GM18502 (cell line): Measurements from ENCODE around the gene COL5A1.

Source experiments
- ATAC-seq: cut with Tn5 transposase; IDR thresholded peaks from one replicate; pipeline ENCODE4 v1.9.1; 2021; ENCODE audit warnings: mild to moderate bottlenecking; ENCODE audit not compliant: unreplicated experiment, poor library complexity

COL5A1 gene

GRCh38 chr9:134826336-134827285 lies 185.0 kb downstream of the COL5A1 start:
- no peak for ATAC-seq

- ATAC-seq = no peak
These were observed 186.0 kb downstream of the COL5A1 start for GRCh38 chr9:134827559-134827958.

- ATAC-seq = no peak
These were observed 186.4 kb downstream of the COL5A1 start for GRCh38 chr9:134827993-134828392.

- ATAC-seq = no peak
These were observed 187.3 kb downstream of the COL5A1 start for GRCh38 chr9:134828892-134829291.

- no peak for ATAC-seq
These were observed 187.8 kb downstream of the COL5A1 start for GRCh38 chr9:134829356-134829937.

- no peak for ATAC-seq
These were observed 188.5 kb downstream of the COL5A1 start for GRCh38 chr9:134830126-134830525.

- no peak for ATAC-seq
These were observed 189.5 kb downstream of the COL5A1 start for GRCh38 chr9:134830926-134831720.

GRCh38 chr9:134832471-134832870 lies 190.9 kb downstream of the COL5A1 start:
- ATAC-seq = no peak

- ATAC-seq = no peak
These were observed 191.8 kb downstream of the COL5A1 start for GRCh38 chr9:134833294-134833880.

GRCh38 chr9:134834217-134834956 lies 192.8 kb downstream of the COL5A1 start:
- ATAC-seq = no peak

- ATAC-seq = no peak
These were observed 193.4 kb downstream of the COL5A1 start for GRCh38 chr9:134834957-134835419.

- no peak for ATAC-seq
These were observed 193.8 kb downstream of the COL5A1 start for GRCh38 chr9:134835448-134835847.

- no peak for ATAC-seq
These were observed 194.4 kb downstream of the COL5A1 start for GRCh38 chr9:134835987-134836386.

- no peak for ATAC-seq
These were observed 194.9 kb downstream of the COL5A1 start for GRCh38 chr9:134836406-134836970.

- ATAC-seq = no peak
These were observed 195.9 kb downstream of the COL5A1 start for GRCh38 chr9:134837529-134837928.

GRCh38 chr9:134838651-134839454 lies 197.2 kb downstream of the COL5A1 start:
- no peak for ATAC-seq

- ATAC-seq = no peak
These were observed 198.0 kb downstream of the COL5A1 start for GRCh38 chr9:134839455-134840125.

- ATAC-seq = no peak
These were observed 198.9 kb downstream of the COL5A1 start for GRCh38 chr9:134840511-134840910.
